ENCODE results near the gene PDE4D.
A peak's percentile ranks its signal among the peaks of the same experiment; 100 is the strongest.

PDE4D gene

DNA sequence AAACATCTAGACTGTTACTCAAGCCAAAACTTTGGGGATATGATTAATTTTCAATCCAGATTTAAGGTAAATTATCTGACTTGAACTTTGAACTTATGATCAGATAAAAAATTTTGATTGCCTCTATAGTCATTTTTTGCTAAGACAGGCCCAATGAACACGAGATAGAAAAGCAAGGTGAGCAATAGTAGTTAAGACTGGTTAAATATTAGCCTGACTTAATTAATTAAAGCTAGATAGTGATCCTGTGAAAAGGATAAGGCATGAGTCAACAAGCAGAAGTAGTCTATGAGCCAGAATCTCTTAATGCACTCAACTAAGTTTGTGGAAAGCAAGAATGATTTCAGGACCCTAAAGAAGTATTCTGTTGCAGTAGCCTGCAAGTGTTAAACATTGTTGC, 66.5 kb downstream of the PDE4D start:
- DNase-seq (ENCODE audit: low read depth): no peak
- no peak overlapping the region for H3K4me3 ChIP-seq (ENCODE audit: low read length)
- TF ChIP-seq CTCF (conservative IDR thresholded peaks at IDR 0.05; ENCODE audit: low read length): no peak

- TF ChIP-seq CTCF (conservative IDR thresholded peaks at IDR 0.05; ENCODE audit: low read length): no peak
- DNase-seq (ENCODE audit: low read depth): no peak
- no peak overlapping the region for H3K4me3 ChIP-seq (ENCODE audit: low read length)
These were observed 70.1 kb downstream of the PDE4D start for GRCh38 chr5:59823420-59823819.

DNA sequence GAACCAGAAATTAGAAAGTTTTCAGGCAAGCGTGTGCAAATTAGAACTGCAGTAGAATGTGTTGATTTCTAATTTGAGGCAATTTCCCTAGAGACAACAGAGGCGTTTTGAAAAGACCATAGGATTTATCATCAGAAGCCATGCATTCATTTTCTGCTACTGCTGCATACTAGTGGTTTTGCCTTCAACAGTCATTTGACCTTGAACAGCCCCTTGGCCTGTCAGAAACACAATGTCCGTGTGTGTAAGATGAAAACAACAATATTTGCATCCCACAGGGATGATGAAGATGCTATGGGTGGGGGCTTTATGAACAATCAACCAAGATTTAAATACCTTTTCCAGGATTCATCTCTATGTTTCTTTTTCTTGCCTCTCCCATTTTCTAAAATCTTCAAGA, 73.7 kb downstream of the PDE4D start:
- H3K4me3 ChIP-seq (ENCODE audit: low read length): no peak overlapping the region
- TF ChIP-seq CTCF (conservative IDR thresholded peaks at IDR 0.05; ENCODE audit: low read length): no peak
- DNase-seq (ENCODE audit: low read depth): no peak

- no peak for TF ChIP-seq CTCF (conservative IDR thresholded peaks at IDR 0.05; ENCODE audit: low read length)
- no peak overlapping the region for H3K4me3 ChIP-seq (ENCODE audit: low read length)
- no peak for DNase-seq (ENCODE audit: low read depth)
These were observed 76.0 kb downstream of the PDE4D start for GRCh38 chr5:59817536-59817935.

DNA sequence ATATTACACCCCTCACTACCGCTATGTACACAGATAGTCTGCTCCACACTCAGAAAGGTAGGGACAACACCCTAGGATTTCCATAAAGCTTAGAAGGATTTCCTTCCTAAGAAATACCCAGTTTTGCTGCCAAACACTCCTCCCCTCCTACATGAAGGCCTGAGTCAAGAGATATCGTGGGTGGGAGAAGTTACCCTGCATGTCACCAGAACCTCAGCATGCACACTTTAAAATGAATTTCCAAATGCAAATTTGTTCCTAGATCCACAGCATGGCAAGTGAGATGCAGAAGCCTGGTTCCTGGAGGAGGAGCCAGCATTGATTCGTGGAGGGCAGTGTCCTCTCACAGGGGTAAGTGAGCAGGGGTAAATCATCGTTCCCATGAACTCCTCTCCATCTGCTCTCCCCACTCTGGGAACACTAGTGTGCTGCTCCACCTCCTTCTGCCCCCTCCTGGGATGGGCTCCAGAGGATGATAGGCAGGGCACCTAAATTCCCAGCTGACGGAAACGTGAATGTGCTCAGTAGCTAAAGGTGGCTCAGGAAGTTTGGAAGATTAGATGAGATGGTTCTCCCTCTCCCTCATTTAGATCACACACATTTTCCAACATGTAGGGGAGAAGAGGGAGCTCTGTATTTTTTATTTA, 76.7 kb downstream of the PDE4D start:
- TF ChIP-seq CTCF (conservative IDR thresholded peaks at IDR 0.05; ENCODE audit: low read length): no peak
- H3K4me3 ChIP-seq (ENCODE audit: low read length): no peak overlapping the region
- no peak for DNase-seq (ENCODE audit: low read depth)

- no peak overlapping the region for H3K4me3 ChIP-seq (ENCODE audit: low read length)
- DNase-seq (ENCODE audit: low read depth): no peak
- no peak for TF ChIP-seq CTCF (conservative IDR thresholded peaks at IDR 0.05; ENCODE audit: low read length)
These were observed 79.0 kb downstream of the PDE4D start for GRCh38 chr5:59814537-59814872.

- peak; percentile 58 for DNase-seq (ENCODE audit: low read depth)
- TF ChIP-seq CTCF (conservative IDR thresholded peaks at IDR 0.05; ENCODE audit: low read length): peak; percentile 70
- H3K4me3 ChIP-seq (ENCODE audit: low read length): no peak overlapping the region
These were observed 79.6 kb downstream of the PDE4D start for GRCh38 chr5:59813761-59814536.

Measured in AG10803 (cell line).